Renal pelvis (tissue), 4 donors: ENCODE measurements around the gene ARHGAP6. TPM values are rescaled to one million over a fixed set of nuclear protein-coding genes. Genes with fewer than 3 reads are reported as not detected.
"Not testable (repeated sequence)": the region's sequence is repeated elsewhere in the genome, so short reads cannot be mapped to it uniquely, and the experiment has no call there.

Experiments used
- DNase-seq: peaks from one replicate; pipeline ENCODE4 v3.0.0-alpha.2; 2013
- polyA plus RNA-seq, 3 donors: library from polyadenylated mRNA; unstranded; fragments of 120-200 nt; gene quantifications; one replicate each; pipeline ENCODE4 v1.2.1, GENCODE V29; 2013; ENCODE audit not compliant: insufficient read length in 3 of 3

The ARHGAP6 gene
- polyA plus RNA-seq, 3 donors: 13.4 to 16.6 (median 14.8) TPM

DNA sequence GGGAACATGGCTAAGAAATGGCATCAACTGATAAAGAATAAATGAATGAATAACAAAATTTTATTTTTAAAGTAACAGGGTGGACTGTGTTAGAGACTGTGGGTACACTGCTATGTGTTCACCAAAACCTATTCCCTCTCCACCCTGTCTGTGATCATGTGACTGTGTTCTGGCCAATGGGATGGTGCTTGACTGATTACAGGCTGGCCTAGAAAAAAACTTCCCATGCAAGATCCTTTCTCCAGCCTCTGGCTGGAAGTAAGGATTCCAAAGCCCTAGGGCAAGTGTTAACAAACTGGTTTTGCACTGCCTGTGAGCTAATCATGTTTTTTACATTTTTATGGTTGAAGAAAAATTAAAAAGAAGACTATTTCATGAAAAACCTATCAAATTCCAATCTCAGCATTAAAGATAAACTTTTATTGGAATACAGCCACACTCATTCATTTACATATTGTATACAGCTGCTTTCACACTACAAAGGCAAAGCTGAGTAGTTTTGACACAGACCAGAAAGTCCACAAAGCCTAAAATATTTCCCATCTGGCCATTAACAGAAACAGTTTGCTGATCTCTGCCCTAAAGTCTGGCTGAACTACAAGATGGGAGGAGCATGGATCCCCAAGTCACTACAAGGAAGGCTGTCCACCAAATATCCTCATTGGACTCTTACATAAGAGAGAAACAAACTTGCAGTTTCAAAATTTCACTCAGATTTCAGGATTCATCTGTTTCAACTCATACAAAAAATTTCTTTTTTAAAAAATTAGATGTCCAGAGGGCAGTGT is 133.2 kb downstream of the ARHGAP6 start:
- DNase-seq: no peak

DNA sequence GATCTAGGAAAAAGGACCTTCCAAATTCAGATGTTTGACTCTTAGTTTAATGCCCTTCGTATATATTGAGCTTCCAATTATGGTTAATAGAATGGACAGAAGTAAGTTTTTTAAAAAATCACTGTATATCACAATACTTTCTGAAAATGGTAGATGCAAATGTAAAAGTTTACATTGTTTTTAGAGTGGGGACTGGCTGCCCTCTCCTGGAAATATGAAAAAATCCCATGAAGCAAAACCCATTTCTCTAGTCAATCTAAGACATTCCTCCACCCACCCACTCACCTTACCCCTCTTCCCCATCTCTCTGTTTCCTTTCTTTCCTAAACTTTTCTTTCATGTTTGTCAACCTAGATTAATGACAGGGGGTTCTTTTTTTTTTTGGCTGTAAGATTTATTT is 134.5 kb downstream of the ARHGAP6 start:
- DNase-seq: no peak

DNA sequence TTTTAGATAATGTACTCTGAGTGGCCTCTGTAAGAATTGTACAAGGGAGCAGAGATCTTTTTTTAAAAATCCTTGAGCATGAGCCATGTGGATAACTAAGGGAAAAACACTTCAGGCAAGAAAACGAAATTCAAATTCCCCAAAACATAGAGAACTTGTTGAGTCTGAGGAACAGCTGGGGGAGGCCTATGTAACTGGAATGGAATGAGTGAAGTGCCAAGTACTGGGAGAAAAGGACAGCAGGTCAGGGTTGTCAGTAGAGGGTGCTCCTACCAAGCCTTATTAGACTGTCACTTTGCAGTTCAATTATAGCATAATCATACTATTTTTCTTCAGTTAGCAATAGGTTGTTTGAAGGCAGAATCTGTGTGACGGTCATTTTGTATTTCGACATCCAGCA is 135.1 kb downstream of the ARHGAP6 start:
- DNase-seq: no peak

DNA sequence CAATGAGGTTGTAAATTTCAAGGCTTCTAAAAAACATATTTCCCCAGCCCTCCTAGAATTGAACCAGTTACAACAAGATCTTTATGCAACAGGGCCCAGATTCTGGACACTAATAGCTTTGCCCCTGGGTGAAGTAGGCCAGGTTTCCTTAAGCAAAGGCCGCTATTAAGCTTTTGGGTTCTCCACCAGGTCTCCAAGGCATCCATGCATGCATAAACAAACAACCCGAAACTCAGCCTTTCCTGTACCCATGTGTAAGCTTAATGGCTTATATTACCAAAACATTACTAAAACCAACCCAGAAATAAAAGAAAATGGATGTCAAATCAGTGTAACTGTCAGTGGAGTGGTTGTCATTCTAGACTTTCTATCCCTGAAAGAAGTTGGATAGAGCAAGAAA is 137.1 kb downstream of the ARHGAP6 start:
- DNase-seq: no peak

DNA sequence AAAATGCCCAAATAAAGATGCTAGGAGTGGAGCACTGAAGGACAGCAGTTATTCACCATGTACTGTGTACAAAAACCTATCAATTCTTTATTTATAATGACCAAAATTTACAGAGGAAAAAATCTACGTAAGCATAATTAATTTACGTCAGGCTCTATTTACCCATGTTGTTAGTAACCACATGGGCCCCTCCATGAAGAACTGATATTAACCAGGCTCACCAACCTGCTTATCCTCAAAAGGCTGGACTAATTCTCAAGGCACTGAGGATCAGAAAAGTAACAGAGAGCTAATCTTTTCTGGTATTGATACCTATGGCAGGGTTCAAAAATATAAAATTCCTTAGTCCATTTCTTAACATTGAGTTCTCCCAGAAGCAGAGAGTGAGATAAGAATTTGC is 140.0 kb downstream of the ARHGAP6 start:
- no peak for DNase-seq

DNA sequence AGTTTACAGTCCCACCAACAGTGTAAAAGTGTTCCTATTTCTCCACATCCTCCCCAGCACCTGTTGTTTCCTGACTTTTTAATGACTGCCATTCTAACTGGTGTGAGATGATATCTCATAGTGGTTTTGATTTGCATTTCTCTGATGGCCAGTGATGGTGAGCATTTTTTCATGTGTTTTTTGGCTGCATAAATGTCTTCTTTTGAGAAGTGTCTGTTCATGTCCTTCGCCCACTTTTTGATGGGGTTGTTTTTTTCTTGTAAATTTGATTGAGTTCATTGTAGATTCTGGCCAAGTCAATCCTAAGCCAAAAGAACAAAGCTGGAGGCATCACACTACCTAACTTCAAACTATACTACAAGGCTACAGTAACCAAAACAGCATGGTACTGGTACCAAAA is 146.5 kb downstream of the ARHGAP6 start:
- not testable (repeated sequence) for DNase-seq

DNA sequence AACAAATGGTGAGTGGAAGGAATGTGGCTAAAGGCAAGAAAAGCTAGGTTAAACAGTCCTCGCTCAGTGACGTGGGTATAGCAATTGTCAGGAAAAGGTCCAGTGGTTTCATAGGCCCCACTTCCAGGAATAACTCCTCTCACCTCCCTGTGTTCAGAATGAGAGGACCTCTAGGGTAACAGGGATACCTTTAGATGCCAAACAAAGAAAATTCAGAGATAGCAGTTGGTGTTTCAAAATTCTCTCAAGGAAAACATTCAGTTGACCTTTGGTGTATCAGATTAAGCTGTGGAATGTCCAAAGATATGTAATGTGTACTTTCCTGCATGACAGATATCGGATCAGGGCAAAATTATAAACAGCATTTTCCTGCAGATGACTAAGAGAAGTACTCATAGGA is 155.9 kb downstream of the ARHGAP6 start:
- DNase-seq: no peak

DNA sequence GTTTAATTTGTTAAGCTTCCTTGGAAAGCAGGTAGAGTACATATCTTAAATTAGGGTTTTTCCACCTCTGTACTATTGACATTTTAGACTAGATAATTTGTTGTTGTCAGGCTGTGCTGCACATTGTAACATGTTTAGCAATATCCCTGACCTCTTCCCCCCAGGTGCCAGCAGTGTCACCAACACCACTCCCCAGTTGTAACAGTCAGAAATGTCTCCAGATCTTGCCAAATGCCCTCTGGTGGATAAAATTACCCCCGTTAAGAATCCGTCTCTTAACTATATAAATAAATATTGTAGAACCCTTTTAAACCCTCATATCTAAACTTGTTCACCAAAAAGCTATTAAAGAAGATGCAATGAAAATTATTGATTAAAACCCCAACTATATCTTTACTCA is 161.5 kb downstream of the ARHGAP6 start:
- no peak for DNase-seq

DNA sequence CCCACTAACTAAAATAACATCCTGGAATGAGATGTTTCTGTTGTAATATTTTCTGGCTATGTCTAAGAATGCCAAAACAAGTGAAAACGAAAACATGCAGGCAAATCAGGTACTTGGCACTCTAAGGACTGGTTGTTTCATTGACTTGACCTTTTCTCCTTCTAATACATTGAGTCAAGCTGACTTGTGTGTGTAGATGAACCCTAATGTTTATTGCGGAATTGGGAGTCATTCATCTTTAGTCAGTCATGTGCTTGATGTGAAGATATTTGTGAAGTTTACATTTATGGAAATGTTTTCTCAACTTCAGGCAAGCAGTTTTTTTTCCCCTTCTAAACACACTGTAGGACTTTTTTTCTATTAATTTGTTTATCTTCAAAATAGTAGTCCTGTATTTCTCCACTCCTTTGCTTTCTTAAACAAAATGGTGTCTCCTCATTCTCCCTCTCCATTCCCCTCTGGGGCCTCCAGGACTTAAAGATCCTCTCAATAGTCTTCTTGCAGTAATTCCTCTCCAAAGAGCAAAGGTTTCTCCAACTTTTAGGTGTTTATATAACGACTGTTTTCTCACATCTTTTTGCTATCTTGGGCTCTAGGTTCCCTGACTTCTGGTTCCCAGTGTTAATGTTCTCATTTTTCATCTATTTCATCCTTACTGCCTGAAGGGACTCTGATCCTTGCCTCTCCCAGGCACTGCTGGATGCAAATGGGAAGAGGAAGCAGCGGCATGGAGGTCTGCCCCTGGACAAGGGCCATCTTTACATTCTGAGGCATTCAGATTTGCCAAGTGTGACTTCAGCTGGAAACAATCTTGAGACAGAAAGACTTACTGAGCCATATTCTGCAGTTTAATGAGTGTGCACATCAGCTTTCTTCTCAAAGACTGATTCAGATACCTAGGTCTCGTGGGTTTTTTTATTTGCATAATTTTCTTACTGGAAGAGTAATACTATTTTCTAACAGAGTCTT is 166.4 kb downstream of the ARHGAP6 start:
- peak; percentile 2 for DNase-seq

DNA sequence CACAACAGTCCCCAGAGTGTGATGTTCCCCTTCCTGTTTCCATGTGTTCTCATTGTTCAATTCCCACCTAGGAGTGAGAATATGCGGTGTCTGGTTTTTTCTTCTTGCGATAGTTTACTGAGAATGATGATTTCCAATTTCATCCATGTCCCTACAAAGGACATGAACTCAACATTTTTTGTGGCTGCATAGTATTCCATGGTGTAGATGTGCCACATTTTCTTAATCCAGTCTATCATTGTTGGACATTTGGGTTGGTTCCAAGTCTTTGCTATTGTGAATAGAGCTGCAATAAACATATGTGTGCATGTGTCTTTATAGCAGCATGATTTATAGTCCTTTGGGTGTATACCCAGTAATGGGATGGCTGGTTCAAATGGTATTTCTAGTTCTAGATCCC is 174.3 kb downstream of the ARHGAP6 start:
- DNase-seq: not testable (repeated sequence)

DNA sequence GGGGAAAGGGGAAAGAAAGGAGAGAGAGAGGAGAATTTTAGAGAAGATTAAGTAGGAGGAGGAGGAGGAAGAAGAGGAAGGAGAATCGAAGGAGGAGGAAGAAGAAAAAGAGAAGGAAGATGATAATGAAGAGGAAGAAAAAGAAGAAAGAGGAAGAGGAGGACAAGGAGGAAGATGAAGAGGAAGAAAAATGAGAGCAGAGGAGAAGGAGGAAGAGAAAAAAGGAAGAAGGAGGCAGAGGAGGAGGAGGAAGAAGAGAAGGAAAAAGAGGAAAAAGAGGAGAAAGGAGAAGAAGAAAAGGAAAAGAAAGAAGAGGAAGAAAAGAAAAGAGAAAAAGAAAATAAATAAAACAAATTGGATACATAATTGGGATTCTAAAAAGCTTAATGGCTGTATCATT is 181.4 kb downstream of the ARHGAP6 start:
- no peak for DNase-seq

DNA sequence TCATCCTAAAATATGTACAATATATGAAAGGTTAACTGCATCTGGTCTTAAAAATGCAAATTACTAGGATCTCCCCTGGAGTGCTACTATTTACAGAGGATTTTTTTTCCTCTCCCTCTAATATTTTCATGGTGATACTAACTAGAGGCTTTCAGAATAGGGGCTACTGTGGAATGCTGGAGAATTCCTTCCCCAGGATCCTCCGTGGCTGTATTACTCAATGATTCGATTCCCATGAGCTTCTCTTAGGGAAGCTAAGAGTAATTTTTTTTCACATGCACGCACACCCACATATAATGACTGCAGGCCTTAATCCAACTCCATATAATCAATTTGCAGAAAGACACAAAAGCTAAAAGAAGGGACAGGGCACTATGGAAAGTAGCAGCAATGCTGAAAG is 184.7 kb downstream of the ARHGAP6 start:
- no peak for DNase-seq

DNA sequence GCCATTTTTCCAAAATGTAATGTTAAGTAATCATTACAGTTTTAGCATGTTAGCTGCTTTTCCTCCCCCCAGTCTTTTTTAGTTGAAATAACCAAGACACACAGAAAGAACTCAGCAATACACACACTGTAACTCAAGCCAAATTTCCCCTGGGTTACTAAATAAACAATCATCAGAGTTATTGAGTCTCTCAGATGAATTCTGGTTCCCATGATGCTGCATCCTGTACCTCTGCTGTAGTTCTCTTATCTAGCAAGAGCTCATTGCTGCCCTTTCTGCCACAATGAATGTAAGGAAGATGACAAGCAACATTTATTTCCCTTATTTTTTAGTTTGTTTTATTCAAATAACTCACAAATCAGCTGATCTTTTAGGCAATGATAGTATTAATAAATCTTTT is 185.1 kb downstream of the ARHGAP6 start:
- DNase-seq: no peak

DNA sequence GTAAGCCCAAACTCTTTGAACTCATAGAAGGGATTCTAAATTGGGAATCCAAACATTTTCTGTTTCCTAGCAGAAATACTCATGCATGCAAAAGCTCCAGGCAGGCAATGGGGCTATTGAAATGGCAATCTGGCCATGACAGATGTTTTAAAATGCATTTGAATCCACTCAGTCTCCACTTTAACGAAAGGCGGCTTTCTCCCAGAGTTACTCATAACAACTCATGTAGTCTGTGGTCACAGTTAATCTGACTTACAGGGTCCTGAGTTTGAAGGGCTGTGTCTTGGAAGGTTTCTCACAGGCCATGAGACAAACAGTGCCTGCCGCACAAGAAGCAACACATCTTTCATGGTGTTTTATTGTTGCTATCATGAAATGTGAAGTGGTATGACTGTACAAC is 186.8 kb downstream of the ARHGAP6 start:
- DNase-seq: no peak

DNA sequence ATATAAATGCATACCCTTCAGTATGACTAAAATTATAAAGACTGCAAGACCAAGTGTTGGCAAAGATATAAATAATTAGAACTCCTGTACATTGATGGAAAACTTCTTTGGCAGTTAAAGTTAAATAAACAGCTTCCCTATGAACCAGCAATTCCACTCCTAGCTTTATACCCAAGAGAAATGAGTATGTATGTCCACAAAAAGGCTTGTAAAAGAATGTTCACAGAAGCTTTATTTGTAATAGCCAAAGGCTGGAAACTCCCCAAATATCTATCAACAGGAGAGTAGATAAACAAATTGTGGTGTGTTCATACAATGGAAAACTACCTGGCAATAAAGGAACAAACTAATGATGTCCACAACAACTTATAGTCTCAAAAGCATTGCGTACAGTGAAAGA is 187.7 kb downstream of the ARHGAP6 start:
- DNase-seq: no peak

DNA sequence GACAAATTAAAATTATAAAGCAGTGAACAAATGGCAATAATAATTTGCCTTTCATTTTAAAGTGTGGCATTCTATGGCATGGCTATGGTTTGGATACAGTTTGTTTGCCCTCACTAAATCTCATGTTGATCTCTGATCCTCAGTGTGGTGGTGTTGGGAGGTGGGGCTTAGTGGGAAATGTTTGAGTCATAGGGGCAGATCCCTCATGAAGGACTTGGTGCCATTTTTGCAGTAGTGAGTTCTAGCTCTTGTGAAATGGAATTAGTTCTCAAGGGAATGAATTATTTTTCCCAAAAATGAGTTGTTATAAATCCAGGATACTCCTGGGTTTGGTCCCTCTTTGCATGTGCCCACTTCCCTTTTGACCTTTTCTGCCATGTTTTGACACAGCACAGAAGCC is 191.1 kb downstream of the ARHGAP6 start:
- DNase-seq: no peak

DNA sequence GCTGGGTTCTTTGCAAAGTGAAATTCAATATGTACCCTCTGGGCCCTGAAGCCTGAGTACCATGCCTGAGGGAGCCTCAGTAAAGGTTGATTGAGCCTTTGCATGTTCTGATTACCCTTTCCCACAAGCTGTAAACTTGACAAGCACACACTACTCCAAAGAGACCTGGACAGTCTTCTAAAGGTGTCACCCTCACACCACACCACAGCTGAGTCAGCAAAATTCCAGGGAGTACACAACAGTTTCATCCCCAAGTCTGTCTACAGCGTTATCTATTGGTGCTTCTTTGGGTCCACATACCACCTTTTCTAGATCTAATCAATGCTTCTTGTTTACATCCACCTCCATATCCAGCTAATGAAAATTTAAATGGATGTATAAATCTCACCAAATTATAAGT is 191.7 kb downstream of the ARHGAP6 start:
- no peak for DNase-seq

DNA sequence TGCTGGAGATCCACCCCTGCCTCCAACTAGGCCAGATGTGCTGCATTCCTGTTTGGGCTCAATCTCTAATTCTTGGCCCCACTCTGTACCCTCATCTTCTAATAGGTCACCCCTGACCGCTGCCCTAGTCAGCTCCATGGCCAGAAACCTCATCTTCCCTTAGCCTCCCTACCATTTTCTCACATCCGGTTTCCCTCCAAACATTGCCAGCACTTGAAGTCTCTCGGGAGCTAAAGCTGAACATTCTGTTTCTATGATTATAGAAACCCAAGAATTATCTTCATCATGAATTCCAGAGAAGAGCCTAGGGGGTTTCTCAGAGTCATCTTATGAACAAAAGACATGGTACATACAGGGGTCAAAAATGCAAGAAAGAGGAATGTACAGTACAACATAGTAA is 192.8 kb downstream of the ARHGAP6 start:
- no peak for DNase-seq

DNA sequence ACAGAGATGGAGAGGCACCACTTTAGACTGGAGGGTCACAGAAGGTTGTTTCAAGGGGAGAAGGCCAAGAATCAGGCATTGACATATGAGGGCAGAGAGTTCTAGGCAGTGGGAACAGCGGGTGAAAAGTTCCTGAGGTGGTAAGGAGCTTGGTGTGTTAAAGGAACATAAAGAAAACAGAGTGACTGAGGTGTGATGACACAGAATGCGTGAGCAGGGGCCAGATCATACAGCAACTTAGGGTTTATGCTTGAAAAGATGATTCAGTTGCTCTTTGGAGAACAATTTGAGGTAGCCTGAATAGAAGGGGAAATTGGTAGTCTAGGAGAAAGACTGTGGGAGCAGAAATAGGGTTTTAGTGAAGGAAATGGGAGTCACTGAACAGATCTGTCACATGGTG is 193.3 kb downstream of the ARHGAP6 start:
- DNase-seq: no peak

DNA sequence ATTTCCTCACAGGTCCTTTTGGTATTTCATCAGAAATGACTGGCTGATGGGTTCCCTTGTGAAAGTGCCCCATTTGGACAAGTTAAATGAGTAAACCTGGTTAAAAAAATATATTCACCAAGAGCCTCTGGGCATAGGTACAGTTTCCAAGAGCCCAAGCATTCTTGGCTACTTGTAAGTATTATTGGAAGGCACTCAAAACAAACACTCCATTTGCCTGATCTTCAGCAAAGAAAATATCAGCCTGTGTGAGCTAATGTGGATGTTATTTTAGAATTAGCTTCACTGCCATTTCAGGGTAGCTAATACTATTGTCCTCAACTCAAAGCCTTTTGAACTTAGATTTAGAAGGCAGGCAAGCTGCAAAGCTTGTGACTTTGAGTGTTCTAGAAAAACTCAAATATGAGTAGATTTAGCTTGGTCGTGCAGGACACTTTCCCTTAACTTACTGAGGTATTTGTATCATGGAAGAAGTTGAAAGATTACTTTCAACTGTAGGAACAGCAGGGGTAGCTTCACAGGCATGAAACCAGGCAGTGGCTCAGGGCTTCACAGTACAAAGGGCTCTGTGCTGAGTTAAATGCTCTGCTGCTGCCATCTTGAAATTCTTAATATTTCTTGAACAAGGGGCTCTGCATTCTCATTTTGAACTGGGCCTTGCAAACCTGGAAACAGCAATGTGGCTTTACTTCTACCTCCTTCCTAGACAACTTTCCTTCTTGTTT is 195.3 kb downstream of the ARHGAP6 start:
- no peak for DNase-seq

DNA sequence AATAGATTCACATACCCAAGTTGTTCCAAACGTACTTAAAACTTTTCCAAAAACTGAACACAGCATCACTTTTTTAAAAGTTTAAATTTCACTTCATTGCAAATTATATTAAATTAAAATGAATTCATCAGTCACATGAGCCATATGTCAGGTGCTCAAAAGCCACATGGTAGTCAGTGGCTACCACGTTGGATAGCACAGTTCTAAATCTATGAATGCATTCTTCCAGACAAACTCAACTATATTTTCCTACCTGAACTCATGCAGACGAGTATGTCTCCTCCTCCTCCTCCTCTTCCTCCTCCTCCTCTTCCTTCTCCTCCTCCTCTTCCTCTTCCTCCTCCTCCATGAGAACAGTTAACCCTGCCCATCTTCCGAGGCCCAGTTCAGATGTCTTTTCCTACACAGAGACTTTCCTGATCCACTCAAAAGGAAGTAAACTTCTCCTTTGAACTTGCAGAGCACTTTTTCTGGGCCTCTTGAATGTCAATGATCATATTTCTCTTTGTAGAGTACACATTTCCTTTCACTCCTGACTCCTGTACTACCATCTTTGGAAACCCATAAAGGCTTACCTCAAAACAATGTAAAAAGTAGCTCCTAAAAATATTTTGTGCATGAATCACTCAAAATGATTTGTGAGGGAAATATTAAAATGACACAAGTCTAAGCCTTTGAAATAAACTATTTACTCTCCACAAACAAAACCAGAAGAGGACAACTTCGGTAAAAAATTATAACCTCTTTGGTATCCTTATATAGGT is 199.9 kb downstream of the ARHGAP6 start:
- DNase-seq: no peak
